ENCODE results near the gene STING1.
A peak's percentile ranks its signal among the peaks of the same experiment; 100 is the strongest.
"Not testable (repeated sequence)": the region's sequence is repeated elsewhere in the genome, so short reads cannot be mapped to it uniquely, and the experiment has no call there.

Gene STING1

DNA sequence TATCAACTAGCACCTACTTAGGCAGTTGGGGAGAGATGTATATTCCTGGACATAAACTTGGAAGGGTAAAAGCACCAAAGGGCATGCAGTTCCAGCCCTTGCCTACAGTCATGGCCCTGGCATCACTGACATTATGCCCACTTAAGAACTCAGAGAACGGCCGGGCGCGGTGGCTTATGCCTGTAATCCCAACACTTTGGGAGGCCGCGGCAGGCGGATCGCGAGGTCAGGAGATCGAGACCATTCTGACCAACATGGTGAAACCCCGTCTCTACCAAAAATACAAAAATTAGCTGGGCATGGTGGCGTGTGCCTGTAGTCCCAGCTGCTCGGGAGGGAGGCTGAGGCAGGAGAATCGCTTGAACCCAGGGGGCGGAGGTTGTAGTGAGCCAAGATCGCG is 42.1 kb downstream of the STING1 start:
- DNase-seq (ENCODE audit: low read depth in 1 of 2, low spot score in 1 of 2), result not testable (repeated sequence)

- DNase-seq (ENCODE audit: low read depth in 1 of 2, low spot score in 1 of 2), result peak; percentile 76 to 81
Observed at GRCh38 chr5:139439013-139439903, 43.3 kb downstream of the STING1 start, which contains the start of gene DNAJC18. TSS of gene DNAJC18 (minus strand) at chr5:139439525. CDS start at chr5:139439445, 80 bp downstream.

DNA sequence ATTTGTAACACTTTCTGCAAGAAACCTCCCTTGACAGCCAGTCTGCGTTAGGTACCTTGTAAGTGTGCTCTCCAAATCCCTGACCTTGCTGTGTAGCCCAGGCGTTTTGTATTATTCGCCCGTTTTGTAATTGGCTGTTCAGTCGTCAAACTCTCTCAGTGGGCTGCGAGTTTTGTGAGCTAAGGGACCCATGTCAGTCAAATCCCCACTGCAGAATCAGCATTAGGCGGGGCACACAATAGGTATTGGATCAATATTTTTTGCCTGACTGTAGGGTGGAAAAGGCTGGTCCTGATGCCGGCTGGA is 43.9 kb downstream of the STING1 start:
- no peak for DNase-seq (ENCODE audit: low read depth in 1 of 2, low spot score in 1 of 2)

DNA sequence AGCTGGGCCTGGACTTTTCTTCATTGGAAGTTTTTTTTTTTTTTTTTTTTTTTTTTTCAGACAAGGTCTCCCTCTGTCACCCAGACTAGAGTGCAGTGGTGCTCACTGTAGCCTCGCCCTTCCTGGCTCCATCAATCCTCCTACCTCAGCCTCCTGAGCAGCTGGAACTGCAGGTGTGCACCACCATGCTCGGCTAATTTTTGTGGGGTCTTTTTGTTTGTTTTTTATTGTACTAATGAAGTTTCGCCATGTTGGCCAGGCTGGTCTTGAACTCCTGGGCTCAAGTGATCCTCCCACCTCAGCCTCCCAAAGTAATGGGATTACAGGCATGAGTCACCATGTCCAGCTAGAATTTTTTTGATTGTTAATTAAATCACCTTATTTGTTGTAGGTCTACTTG is 46.9 kb downstream of the STING1 start:
- no peak for DNase-seq (ENCODE audit: low read depth in 1 of 2, low spot score in 1 of 2)

- DNase-seq (ENCODE audit: low read depth in 1 of 2, low spot score in 1 of 2), result no peak
Observed at GRCh38 chr5:139431706-139432105, 50.9 kb downstream of the STING1 start.

- DNase-seq (ENCODE audit: low read depth in 1 of 2, low spot score in 1 of 2), result no peak
Observed at GRCh38 chr5:139430015-139430414, 52.5 kb downstream of the STING1 start.

DNA sequence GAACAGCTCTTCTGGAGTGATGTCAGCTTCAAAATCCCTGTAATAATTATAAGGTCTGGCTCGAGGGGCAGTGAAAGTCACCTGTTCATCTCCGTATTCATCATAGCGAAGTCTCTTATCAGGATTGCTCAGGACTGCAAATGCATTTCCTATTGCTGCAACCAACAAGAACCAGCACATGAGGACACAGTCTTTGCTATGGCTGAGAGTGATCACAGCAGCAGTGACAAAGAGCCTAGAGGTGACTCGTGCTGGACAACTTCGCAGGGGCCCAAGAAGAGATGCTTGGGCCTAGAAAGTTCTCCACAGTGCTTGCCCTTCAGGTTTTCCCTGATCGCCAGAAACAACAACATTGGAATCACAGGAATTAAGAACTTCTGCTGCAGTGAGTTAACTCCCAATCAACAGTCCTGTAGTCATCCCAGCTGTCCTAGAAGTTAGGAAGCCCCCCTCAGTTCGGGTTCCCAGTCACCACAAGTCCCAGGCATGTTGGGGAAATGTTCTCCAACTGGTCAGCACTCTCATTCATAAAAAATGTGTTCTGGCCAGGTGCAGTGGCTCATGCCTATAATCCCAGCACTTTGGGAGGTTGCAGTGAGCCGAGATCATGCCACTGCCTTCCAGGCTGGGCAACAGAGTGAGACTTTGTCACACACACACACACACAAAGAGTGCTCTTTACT is 56.2 kb downstream of the STING1 start:
- no peak for DNase-seq (ENCODE audit: low read depth in 1 of 2, low spot score in 1 of 2)
